GM12892 (cell line): Measurements from ENCODE around the gene CTNNA3.

Source experiments
- DNase-seq: peaks from one replicate; pipeline ENCODE4 v3.0.0; 2011; ENCODE audit not compliant: insufficient read length
- FAIRE-seq: peaks from 2 replicates; lab custom pipeline; 2011; peaks lifted over from hg19 to GRCh38; lab: Jason Lieb, UNC
- POLR2A ChIP-seq: IDR thresholded peaks from 2 replicates; pipeline ENCODE4 v1.6.1; 2011; ENCODE audit warnings: low read depth, low read length, control low read depth
- POLR2AphosphoS5 ChIP-seq: IDR thresholded peaks from 2 replicates; pipeline ENCODE4 v1.6.1; 2011; ENCODE audit warnings: low read depth, low read length, control low read depth
- TAF1 ChIP-seq: IDR thresholded peaks from 2 replicates; pipeline ENCODE4 v1.6.1; 2011; ENCODE audit warnings: low read depth, mild to moderate bottlenecking, control low read depth, low read length, borderline replicate concordance

CTNNA3 gene

DNA sequence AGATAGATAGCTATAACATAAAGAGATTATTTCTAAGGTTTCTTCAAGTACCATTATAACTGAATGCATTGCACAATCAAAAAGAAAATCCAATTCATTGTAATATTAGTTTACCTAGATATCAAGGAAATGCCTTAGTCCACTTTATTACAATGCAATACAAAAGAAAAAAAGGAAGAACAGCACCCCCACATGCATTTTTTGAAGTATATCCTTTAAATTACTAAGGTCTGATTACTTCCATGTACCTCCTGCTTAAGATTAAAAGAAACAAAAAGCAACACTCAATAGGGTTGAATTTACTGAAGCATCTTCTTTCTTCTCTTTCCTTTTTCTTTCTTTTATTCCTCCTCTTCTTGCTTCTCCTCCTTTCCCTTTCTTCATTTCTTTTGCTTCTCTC lies 1743.9 kb downstream of the CTNNA3 start:
- no peak for FAIRE-seq
- TF ChIP-seq POLR2AphosphoS5 (no peak), POLR2A (no peak), TAF1 (no peak)
- no peak for DNase-seq

- no peak for FAIRE-seq
- DNase-seq, result no peak
- TF ChIP-seq POLR2AphosphoS5, result no peak
- TF ChIP-seq TAF1, result no peak
These were observed 1745.9 kb downstream of the CTNNA3 start for GRCh38 chr10:65950075-65950474.

- TF ChIP-seq POLR2AphosphoS5 (no peak), POLR2A (no peak), TAF1 (no peak)
- FAIRE-seq, result no peak
These were observed 1746.5 kb downstream of the CTNNA3 start for GRCh38 chr10:65949526-65949925.

GRCh38 chr10:65945061-65945460 lies 1750.9 kb downstream of the CTNNA3 start:
- TF ChIP-seq TAF1, result no peak
- TF ChIP-seq POLR2AphosphoS5, result no peak
- TF ChIP-seq POLR2A, result no peak
- no peak for FAIRE-seq

More at GRCh38 chr10:65949526-65949925, 1746.5 kb downstream of the CTNNA3 start:
- no peak for DNase-seq

GRCh38 chr10:65943451-65943850 lies 1752.5 kb downstream of the CTNNA3 start:
- TF ChIP-seq POLR2AphosphoS5, result no peak
- TF ChIP-seq POLR2A, result no peak
- TF ChIP-seq TAF1, result no peak
- DNase-seq (no peak), FAIRE-seq (no peak)

More at GRCh38 chr10:65945061-65945460, 1750.9 kb downstream of the CTNNA3 start:
- DNase-seq, result no peak

DNA sequence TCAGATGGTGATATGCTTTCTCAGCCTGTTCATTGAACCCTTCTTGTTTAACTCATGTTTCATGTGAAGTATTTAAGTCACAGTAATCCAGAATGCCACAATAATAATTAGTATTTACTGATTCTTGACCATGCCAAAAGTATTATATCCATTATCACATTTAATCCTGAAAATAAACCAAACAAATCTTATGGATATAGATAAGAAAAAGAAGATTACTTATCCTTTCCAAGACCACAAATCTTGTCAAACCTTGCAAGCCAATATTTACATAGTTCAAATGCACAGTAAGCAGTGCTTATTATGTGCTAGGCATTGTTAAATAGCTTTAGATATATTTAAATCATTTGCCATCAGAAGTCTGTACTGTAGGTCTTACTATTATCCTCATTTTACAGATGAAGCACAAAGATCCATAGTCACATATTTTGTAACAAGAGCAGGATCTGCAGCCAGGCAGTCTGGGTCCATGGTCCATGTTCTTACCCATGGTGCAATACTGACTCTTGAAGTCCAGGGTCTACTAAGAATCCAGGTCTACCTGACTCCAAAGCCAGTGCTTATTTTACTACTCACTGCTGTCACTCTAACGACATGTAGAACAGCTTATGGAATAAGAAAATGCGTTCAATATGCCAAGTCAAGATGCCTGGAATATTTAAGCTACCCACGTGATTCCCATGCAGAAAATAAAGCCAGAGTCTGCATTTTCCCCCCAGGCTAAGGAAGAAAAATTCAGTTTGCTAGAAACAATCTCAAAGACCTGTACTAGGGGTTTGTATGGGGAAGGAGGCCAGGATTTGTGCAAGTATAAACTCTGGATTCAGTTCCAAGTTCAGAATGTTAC lies 1755.0 kb downstream of the CTNNA3 start:
- no peak for TF ChIP-seq POLR2A
- TF ChIP-seq TAF1, result no peak
- no peak for TF ChIP-seq POLR2AphosphoS5
- FAIRE-seq, result no peak
- DNase-seq, result no peak

GRCh38 chr10:65940105-65940504 lies 1755.9 kb downstream of the CTNNA3 start:
- DNase-seq (no peak), FAIRE-seq (no peak)
- TF ChIP-seq TAF1 (no peak), POLR2A (no peak), POLR2AphosphoS5 (no peak)

- FAIRE-seq (no peak), DNase-seq (no peak)
- TF ChIP-seq POLR2A, result no peak
These were observed 1764.5 kb downstream of the CTNNA3 start for GRCh38 chr10:65931291-65932070.

GRCh38 chr10:65911151-65911835 lies 1784.7 kb downstream of the CTNNA3 start:
- DNase-seq, result no peak
- no peak for TF ChIP-seq POLR2A
- no peak for TF ChIP-seq POLR2AphosphoS5
- TF ChIP-seq TAF1, result no peak

DNA sequence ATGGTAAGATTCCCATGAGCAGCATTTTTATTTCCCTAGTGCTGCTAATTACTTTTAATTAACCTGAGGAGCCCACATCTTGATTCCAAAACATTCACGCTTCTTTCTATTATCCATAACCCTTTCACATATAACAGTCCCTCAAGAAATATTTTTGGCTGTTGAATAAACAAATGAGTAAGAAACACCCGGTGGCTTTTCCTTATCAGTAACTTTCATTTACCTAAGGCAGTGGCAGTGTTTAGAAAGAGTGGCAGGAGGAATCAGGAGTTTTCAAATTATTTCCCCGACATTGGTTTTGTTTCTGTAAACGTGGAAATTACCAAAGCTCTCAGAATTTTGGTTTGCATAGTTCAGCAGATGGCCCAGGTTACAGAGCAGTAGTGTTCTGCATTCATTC lies 1785.8 kb downstream of the CTNNA3 start:
- TF ChIP-seq POLR2A (no peak), POLR2AphosphoS5 (no peak), TAF1 (no peak)
- DNase-seq (no peak), FAIRE-seq (no peak)

More at GRCh38 chr10:65911151-65911835, 1784.7 kb downstream of the CTNNA3 start:
- no peak for FAIRE-seq

DNA sequence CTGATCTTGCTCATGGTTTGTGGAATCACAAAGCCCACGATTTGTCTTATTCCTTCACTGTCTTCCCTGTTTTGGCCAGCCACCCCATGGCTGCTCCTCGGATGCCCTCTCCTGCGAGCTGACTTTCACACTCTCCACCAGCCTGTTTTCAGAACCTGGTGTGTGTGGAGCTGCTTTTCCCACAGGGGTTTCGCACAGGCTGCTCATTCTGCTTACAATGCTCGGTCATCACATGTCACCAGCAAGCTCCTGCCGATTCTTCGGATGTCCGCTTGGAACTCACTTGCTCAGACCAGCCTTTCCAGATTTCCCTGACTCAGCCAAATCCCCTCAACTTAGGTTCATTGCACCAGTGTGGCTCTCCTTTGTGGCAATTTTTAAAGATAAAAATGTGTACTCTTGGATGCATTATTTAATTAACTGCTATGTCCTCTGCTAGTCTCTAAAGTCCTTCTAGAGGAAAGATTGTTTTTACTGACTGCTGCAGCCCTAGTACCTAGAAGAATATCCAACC lies 1788.7 kb downstream of the CTNNA3 start:
- no peak for FAIRE-seq

More for the DNA sequence above, 1788.7 kb downstream of the CTNNA3 start:
- TF ChIP-seq POLR2AphosphoS5 (no peak), TAF1 (no peak), POLR2A (no peak)
- no peak for DNase-seq
